Naive thymus-derived CD4-positive, alpha-beta T cell (primary cell): Measurements from ENCODE around the gene ZNF583. TPM values are rescaled to one million over a fixed set of nuclear protein-coding genes. Genes with fewer than 3 reads are reported as not detected.

ENCODE experiments used
- ATAC-seq: fragments of 150-1000 bp; cut with Tn5 transposase; 2 replicates; pipeline ENCODE4 v1.10.0; 2021; ENCODE audit warnings: mild to moderate bottlenecking, moderate library complexity
- CTCF ChIA-PET: fragments of 350-600 bp; sonication (Branson Sonifier 250); formaldehyde crosslinking; loops from one replicate; lab custom pipeline; 2021; ENCODE audit warnings: antibody characterized with exemption; lab: Charles Lee
- POLR2A ChIA-PET: fragments of 350-600 bp; sonication (Branson Sonifier 250); formaldehyde crosslinking; loops from one replicate; lab custom pipeline; 2021; ENCODE audit warnings: antibody characterized with exemption, inconsistent platforms; lab: Charles Lee
- DNase-seq, 9 donors: peaks; one replicate each; pipeline versions ENCODE4 v3.0.0 to v3.0.0-alpha.2; 2020 to 2022; ENCODE audit warnings: mixed read lengths in 1 of 9
- H3K27ac ChIP-seq: one replicate; pipeline ENCODE4 v1.7.0; 2013; ENCODE audit warnings: mild to moderate bottlenecking, low read depth, low read length, moderate library complexity
- H3K27me3 ChIP-seq, 2 donors: one replicate each; pipeline ENCODE4 v1.7.0; 2013; ENCODE audit warnings: low read length in 2 of 2, mild to moderate bottlenecking in 2 of 2, moderate library complexity in 2 of 2; ENCODE audit not compliant: control insufficient read depth in 2 of 2, insufficient read depth in 2 of 2
- H3K36me3 ChIP-seq, 3 experiments: 1 replicate in 2 of 3; 2 replicates in 1 of 3; pipeline ENCODE4 v1.7.0; 2013; ENCODE audit warnings: low read length in 3 of 3, mild to moderate bottlenecking in 3 of 3, moderate library complexity in 1 of 3; ENCODE audit not compliant: insufficient read depth in 3 of 3, control insufficient read depth in 2 of 3
- H3K4me1 ChIP-seq, 2 donors: one replicate each; pipeline ENCODE4 v1.7.0; 2013; ENCODE audit warnings: low read length in 2 of 2, mild to moderate bottlenecking in 2 of 2, moderate library complexity in 1 of 2; ENCODE audit not compliant: control insufficient read depth in 2 of 2, insufficient read depth in 2 of 2
- H3K4me3 ChIP-seq: 2 replicates; pipeline ENCODE4 v1.7.0; 2013; ENCODE audit warnings: mild to moderate bottlenecking, low read length
- H3K9me3 ChIP-seq, 3 experiments: 1 replicate in 2 of 3; 2 replicates in 1 of 3; pipeline ENCODE4 v1.7.0; 2013; ENCODE audit warnings: low read length in 3 of 3; ENCODE audit not compliant: control insufficient read depth in 2 of 3
- H3K27ac Mint-ChIP-seq, 9 donors: one replicate each; pipeline ENCODE4 v1.8.0; 2020 to 2022; ENCODE audit warnings: mixed read lengths in 9 of 9, mild to moderate bottlenecking in 8 of 9, moderate library complexity in 5 of 9, inconsistent platforms in 2 of 9
- H3K27me3 Mint-ChIP-seq, 5 donors: one replicate each; pipeline ENCODE4 v1.8.0; 2021 to 2022; ENCODE audit warnings: mixed read lengths in 5 of 5, mild to moderate bottlenecking in 1 of 5
- H3K36me3 Mint-ChIP-seq, 5 donors: one replicate each; pipeline ENCODE4 v1.8.0; 2020 to 2022; ENCODE audit warnings: mixed read lengths in 5 of 5, mild to moderate bottlenecking in 3 of 5, inconsistent platforms in 1 of 5
- H3K4me1 Mint-ChIP-seq, 7 donors: one replicate each; pipeline ENCODE4 v1.8.0; 2020 to 2022; ENCODE audit warnings: mixed read lengths in 7 of 7, mild to moderate bottlenecking in 3 of 7, inconsistent platforms in 1 of 7
- H3K4me3 Mint-ChIP-seq, 10 donors: one replicate each; pipeline ENCODE4 v1.8.0; 2020 to 2022; ENCODE audit warnings: mild to moderate bottlenecking in 10 of 10, mixed read lengths in 10 of 10, moderate library complexity in 6 of 10, inconsistent platforms in 2 of 10
- H3K9me3 Mint-ChIP-seq, 11 donors: one replicate each; pipeline ENCODE4 v1.8.0; 2020 to 2022; ENCODE audit warnings: mixed read lengths in 11 of 11, mild to moderate bottlenecking in 4 of 11, inconsistent platforms in 1 of 11, moderate library complexity in 1 of 11
- intact Hi-C, 2 donors: fragments of 100-400 bp; cut with micrococcal nuclease; formaldehyde crosslinking; loops; one replicate each; pipeline ENCODE4 v1.15.1; 2023
- polyA plus RNA-seq, 2 donors: library from polyadenylated mRNA; unstranded; fragments of 300-500 nt; fragmentation: Illumina TruSeq; gene quantifications; one replicate each; pipeline ENCODE4 v1.2.3, GENCODE V29; 2021
- total RNA-seq, 6 experiments: library from RNA in 5 of 6; stranded (reverse) in 5 of 6; gene quantifications; 1 replicate in 5 of 6; 2 replicates in 1 of 6; pipeline ENCODE4 v1.2.3 and lab custom pipeline; 2021 to 2026

The ZNF583 gene
- total RNA-seq = 10 to 100 TPM in 2 of 5 experiments, 1 to 10 TPM in 3; 2.4 to 14.3 (median 3.1) TPM
- polyA plus RNA-seq = 10 to 100 TPM; 16.3 to 20.1 TPM
- total RNA-seq (lab: John Stamatoyannopoulos, UW) = 6.3 reads per million, percentile 28 among the genes with 10 or more reads in this experiment

- Histone ChIP-seq H3K36me3 (peaks cover 14 to 36% (median 17%) of the 10 kb centered on the region in 3 experiments), H3K4me1 (peaks cover 8 to 16% of the 10 kb centered on the region in 2 donors), H3K27me3 (no peaks in the 10 kb centered on the region), H3K4me3 (peak within 1 kb of the TSS; percentile 86), H3K27ac (peak within 1 kb of the TSS; percentile 96), H3K9me3 (peaks cover 10 to 41% (median 20%) of the 10 kb centered on the region in 3 experiments)
- H3K4me3 Mint-ChIP-seq = peak within 1 kb of the TSS; percentile 87 to 98 (median 94)
- H3K4me1 Mint-ChIP-seq = peaks cover 19 to 37% (median 30%) of the 10 kb centered on the region in 7 donors
- ChIA-PET POLR2A (interaction anchor here (0.6 to 1.5 kb wide), 9 partner anchors 8 to 1779 kb away, joined by 3 to 7 read pairs (median 4); partner anchors contain the start of genes ZNF274, ZNF548, ZNF582 and ZSCAN5A), CTCF (no interaction called here)
- ATAC-seq (peak; percentile 93), DNase-seq (peak; percentile 82 to 93 (median 90))
- intact Hi-C loops = loop anchor here (1.0 to 10.0 kb wide), 10 partner anchors 11 to 1748 kb away; partner anchors contain the start of genes ZFP28 (in 2 of the 2), ZNF582 (in 2 of the 2), ZSCAN5A (in 2 of the 2) and ZNF304 (in 1 of the 2)
- peaks cover 36 to 81% (median 68%) of the 10 kb centered on the region in 5 donors for H3K36me3 Mint-ChIP-seq
- H3K9me3 Mint-ChIP-seq = peaks cover 31 to 96% (median 61%) of the 10 kb centered on the region in 11 donors
- no peaks in the 10 kb centered on the region for H3K27me3 Mint-ChIP-seq
- H3K27ac Mint-ChIP-seq = peak within 1 kb of the TSS; percentile 80 to 98 (median 95)
Measured at GRCh38 chr19:56403764-56404704, at the start of gene ZNF583. TSS of gene ZNF583 (plus strand) at chr19:56404332. CDS start at chr19:56407115, 2,783 bp downstream.

- Mint-ChIP-seq H3K36me3 (peaks cover 0 to 38% (median 33%) of the 10 kb centered on the region in 5 donors), H3K27me3 (peaks cover 0 to 5% (median 0%) of the 10 kb centered on the region in 5 donors), H3K4me1 (no peaks in the 10 kb centered on the region), H3K27ac (no peak overlapping the region), H3K4me3 (no peak overlapping the region), H3K9me3 (peaks cover 8 to 35% (median 22%) of the 10 kb centered on the region in 11 donors)
- Histone ChIP-seq H3K4me1 (no peaks in the 10 kb centered on the region), H3K27me3 (no peaks in the 10 kb centered on the region), H3K4me3 (no peak overlapping the region), H3K9me3 (peaks cover 0 to 13% (median 0%) of the 10 kb centered on the region in 3 experiments), H3K27ac (no peak overlapping the region), H3K36me3 (no peaks in the 10 kb centered on the region)
- ATAC-seq (no peak), DNase-seq (no peak)
- POLR2A ChIA-PET = no interaction called here
- intact Hi-C loops = no loop called here
- CTCF ChIA-PET = interaction anchor here (0.6 kb wide), 1 partner anchor 1408 kb away, joined by 4 read pairs; the partner anchor contains the start of gene NLRP7
Measured at GRCh38 chr19:56355517-56355916, 48.6 kb upstream of the ZNF583 start.

- Mint-ChIP-seq H3K4me3 (no peak overlapping the region), H3K27ac (no peak overlapping the region), H3K4me1 (peaks cover 0 to 6% (median 0%) of the 10 kb centered on the region in 7 donors), H3K36me3 (peaks cover 1 to 48% (median 37%) of the 10 kb centered on the region in 5 donors), H3K27me3 (peaks cover 0 to 5% (median 0%) of the 10 kb centered on the region in 5 donors), H3K9me3 (peaks cover 10 to 48% (median 30%) of the 10 kb centered on the region in 11 donors)
- ChIA-PET POLR2A (no interaction called here), CTCF (no interaction called here)
- ATAC-seq = no peak
- Histone ChIP-seq H3K27ac (no peak overlapping the region), H3K27me3 (no peaks in the 10 kb centered on the region), H3K4me1 (no peaks in the 10 kb centered on the region), H3K4me3 (no peak overlapping the region), H3K36me3 (no peaks in the 10 kb centered on the region), H3K9me3 (peaks cover 0 to 13% (median 0%) of the 10 kb centered on the region in 3 experiments)
- no peak for DNase-seq
- intact Hi-C loops = no loop called here
Measured at GRCh38 chr19:56356944-56357343, 47.2 kb upstream of the ZNF583 start.

- H3K4me1 ChIP-seq = no peaks in the 10 kb centered on the region
- Mint-ChIP-seq H3K27me3 (peaks cover 0 to 5% (median 0%) of the 10 kb centered on the region in 5 donors), H3K9me3 (peaks cover 14 to 81% (median 52%) of the 10 kb centered on the region in 11 donors), H3K4me1 (peaks cover 0 to 6% (median 0%) of the 10 kb centered on the region in 7 donors), H3K4me3 (no peak overlapping the region), H3K36me3 (peaks cover 1 to 76% (median 51%) of the 10 kb centered on the region in 5 donors), H3K27ac (no peak overlapping the region)
- DNase-seq = no peak
- no peak for ATAC-seq
- H3K27ac ChIP-seq = no peak overlapping the region
- ChIA-PET CTCF (no interaction called here), POLR2A (no interaction called here)
- peaks cover 0 to 42% (median 0%) of the 10 kb centered on the region in 3 experiments for H3K9me3 ChIP-seq
- no peaks in the 10 kb centered on the region for H3K36me3 ChIP-seq
- H3K27me3 ChIP-seq = no peaks in the 10 kb centered on the region
- H3K4me3 ChIP-seq = no peak overlapping the region
- intact Hi-C loops = no loop called here
Measured at GRCh38 chr19:56360841-56361240, 43.3 kb upstream of the ZNF583 start.

- Mint-ChIP-seq H3K4me1 (peaks cover 6 to 33% (median 26%) of the 10 kb centered on the region in 7 donors), H3K27me3 (no peaks in the 10 kb centered on the region), H3K36me3 (peaks cover 21 to 83% (median 61%) of the 10 kb centered on the region in 5 donors), H3K4me3 (peak overlapping the region; percentile 87 to 98 (median 95)), H3K9me3 (peaks cover 20 to 99% (median 48%) of the 10 kb centered on the region in 11 donors), H3K27ac (peak overlapping the region; percentile 63 to 95 (median 87))
- POLR2A ChIA-PET = interaction anchor here (1.0 to 2.3 kb wide), 3 partner anchors 25 to 53 kb away, joined by 3 to 8 read pairs (median 3); partner anchors contain the start of genes ZNF582, ZNF583 and ZSCAN5A
- Histone ChIP-seq H3K27ac (peak overlapping the region; percentile 70), H3K4me1 (peaks cover 0 to 9% of the 10 kb centered on the region in 2 donors), H3K4me3 (peak overlapping the region; percentile 68), H3K27me3 (no peaks in the 10 kb centered on the region), H3K36me3 (peaks cover 0 to 27% (median 2%) of the 10 kb centered on the region in 3 experiments), H3K9me3 (peaks cover 0 to 43% (median 0%) of the 10 kb centered on the region in 3 experiments)
- DNase-seq (peak; percentile 65 to 85 (median 74)), ATAC-seq (peak; percentile 96)
- intact Hi-C loops = loop anchor here in 1 of 2 donors (1.0 kb wide), 1 partner anchor 25 kb away; the partner anchor contains the start of gene ZNF582
- CTCF ChIA-PET = interaction anchor here (1.1 kb wide), 1 partner anchor 9 kb away, joined by 3 read pairs; no protein-coding TSS in a partner anchor
Measured at GRCh38 chr19:56367829-56368711, 36.1 kb upstream of the ZNF583 start.
